NCI-H510A (cell line): Measurements from ENCODE around the gene TOMM6.

Source experiments
- DNase-seq: peaks from one replicate; lab custom pipeline; 2025; lab: John Stamatoyannopoulos, UW

TOMM6 gene

DNA sequence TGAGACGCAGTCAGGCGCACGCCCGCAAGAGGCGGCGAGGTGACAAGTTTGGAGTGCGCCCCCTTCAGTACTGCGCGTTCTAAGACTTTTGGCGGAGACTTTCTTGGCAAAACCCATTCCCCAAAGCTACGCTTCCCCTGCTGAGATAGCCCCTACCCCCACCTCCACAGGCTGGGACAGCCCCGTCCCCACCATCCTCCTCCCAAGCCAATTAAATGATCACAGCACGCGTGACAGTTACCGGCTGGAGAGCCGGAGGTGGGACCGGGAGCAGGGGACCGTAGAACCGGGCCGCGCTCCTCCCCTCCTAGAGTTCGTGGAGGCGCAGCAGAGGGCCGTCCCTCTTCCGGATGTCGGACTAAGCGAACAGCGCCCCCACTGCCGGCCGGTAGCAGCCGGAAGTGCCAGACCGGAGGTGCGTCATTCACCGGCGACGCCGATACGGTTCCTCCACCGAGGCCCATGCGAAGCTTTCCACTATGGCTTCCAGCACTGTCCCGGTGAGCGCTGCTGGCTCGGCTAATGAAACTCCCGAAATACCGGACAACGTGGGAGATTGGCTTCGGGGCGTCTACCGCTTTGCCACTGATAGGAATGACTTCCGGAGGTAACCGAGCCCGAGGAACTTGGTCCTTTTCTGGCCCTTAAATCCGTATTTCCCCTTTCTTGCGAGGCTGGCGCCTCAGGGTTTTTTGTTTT is at the start of gene TOMM6:
Gene TOMM6, plus strand, starts transcription at position 476 of the 699 bp plus-strand sequence. Its CDS starts 4 bp downstream, at position 480.
- peak; percentile 96 for DNase-seq

DNA sequence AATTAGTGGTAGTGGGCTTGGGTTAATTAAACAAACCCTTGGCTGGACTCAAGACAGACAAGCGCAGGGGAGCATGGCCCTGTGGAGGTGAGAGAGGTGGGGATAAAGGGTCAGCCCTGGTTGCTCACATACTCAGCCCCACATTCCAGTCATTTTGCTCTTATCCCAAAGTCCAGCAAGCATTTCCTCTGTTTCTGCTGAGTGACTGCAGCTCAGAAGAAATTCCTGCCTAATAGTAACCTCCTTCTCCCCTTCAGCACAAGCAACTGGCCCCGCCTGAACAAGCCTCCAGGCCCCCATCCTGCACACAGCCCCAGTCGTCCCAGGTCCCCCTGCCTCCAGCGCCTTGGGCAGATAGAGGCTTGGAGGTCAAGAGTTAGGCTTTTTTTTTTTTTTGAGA is 48.5 kb upstream of the TOMM6 start:
- DNase-seq: no peak

DNA sequence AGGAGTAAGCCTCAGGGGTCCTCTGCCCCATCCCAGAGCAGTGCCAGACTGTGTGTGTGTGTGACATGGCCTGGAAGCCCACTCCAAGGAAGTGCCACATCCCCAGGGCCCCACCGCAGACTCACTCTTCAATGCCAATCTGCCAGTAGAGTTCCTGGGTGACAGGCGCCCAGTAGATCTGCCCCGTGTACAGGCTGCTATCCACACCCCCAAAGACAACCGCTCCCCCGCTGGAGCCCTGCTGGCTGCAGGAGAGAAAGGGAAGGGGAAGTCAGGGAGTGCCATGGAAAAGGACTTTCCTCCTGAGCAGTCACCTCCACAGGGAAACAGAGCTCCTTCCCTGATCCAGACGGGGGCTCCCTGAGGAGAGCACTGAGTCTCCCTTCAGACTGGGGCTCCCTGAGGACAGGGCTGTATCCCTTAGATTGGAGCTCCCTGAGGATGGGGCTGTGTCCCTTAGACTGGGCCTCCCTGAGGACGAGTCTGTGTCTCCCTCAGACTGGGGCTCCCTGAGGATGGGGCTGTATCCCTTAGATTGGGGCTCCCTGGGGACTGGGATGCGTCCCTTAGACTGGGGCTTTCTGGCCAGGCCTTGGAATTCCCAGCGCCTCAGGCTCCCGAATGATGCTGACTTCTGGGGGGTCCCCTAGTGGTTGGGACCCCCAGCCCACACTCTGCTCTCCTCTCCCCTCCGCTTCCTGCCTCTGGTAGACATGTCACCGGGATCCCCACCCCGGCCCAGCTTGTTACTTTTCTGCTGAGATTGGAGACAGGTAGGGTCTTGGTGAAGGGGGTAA is 46.9 kb upstream of the TOMM6 start:
- no peak for DNase-seq

- no peak for DNase-seq
These were observed 45.6 kb upstream of the TOMM6 start for GRCh38 chr6:41741625-41742490.

DNA sequence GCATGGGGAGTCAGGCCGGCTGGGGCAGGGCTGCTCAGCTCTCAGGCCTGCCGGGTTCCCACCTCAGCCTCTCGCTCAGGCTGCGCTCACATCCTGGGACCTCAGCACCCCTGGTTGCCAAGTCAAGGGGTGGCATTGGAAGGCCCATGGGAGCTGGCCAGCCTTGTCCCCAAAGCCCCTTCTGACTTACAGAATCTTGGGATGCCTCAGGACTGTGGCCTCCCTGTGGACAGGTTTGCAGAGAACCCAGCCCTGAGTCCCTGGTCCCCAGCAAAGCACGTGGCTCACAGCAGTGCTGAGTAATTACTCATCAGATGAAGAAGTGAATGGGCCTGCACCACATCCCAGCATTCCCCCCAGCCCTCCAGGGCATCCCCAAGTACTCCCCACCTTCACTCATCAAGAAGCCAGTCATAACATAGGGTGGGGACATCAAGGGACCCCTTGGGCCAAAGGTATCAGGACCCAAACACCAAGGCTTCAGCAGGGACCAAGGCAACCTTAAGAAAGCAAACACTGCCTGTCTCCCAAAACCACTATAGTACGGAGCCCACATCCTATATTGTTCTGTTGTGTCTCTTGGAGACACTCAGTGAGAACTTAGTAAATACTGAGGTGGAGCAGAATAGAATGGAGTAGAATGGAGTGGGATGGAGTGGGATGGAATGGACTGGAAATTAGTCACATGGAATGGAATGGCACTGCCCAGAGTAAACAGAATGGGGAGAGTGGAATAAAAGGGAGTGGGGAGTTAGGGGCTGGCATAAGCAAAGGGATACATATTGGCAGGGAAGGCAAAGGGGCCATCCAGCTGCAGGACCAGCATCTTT is 43.9 kb upstream of the TOMM6 start:
- no peak for DNase-seq

GRCh38 chr6:41744236-41744787 is 43.2 kb upstream of the TOMM6 start:
- DNase-seq: no peak

DNA sequence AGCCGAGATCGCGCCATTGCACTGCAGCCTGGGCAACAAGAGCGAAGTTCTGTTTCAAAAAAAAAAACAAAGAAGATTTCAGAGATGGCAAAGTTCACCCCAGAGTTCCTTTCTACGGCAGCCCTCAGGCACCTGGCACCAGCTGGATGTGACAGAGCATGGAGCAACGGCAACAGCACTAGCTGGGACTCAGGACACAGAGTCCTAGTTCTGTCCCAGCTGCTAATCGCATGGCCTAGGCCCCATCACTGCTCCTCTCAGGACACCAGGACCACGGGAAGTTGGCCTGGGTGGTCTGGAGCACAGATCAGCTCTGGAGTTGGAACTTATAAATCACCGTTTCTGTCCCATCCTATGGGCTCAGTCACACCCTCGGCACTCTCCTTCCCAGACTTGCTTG is 41.4 kb upstream of the TOMM6 start:
- no peak for DNase-seq

- no peak for DNase-seq
These were observed 40.0 kb upstream of the TOMM6 start, which contains the start of gene PGC for GRCh38 chr6:41747256-41748101. Gene PGC, minus strand, starts transcription at chr6:41747397. Its CDS starts 63 bp downstream, at chr6:41747334.

DNA sequence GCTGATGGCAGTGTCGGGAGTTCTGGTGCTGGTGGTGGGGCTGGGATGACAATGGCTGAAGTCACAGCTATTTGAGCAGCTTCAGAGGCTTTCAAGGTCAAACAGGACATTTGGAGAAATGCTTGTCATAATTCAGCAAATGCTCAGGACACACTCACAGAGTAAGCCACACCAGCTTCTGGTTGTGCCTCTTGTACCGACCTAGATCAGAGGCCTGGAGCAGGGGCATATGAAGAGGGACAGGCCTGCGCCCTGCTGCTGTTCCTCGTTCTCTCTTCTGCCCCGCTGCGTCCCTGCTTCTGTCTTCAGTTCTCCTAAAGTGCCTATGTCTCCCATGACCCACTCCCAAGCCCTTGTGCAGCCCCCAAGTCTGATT is 39.4 kb upstream of the TOMM6 start:
- no peak for DNase-seq

DNA sequence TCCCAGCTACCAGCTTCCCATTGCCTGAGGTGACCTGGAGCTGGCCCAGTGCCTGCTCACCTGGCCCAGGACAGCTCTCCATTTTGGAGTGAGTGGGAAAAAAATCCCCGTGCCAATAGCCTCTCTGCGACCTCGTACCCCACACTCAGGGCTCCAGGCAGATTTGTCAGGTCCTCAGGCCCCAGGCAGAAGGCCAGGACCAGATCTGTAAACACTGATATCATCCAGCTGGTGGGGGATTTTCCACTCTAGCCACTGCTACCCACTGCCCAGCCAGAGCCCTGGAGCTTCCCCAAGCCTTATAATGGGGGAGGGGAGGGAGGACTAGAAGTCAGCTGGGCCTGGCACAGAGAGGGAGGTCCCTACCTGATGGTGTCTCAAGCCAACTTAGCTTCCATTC is 39.0 kb upstream of the TOMM6 start:
- no peak for DNase-seq

DNA sequence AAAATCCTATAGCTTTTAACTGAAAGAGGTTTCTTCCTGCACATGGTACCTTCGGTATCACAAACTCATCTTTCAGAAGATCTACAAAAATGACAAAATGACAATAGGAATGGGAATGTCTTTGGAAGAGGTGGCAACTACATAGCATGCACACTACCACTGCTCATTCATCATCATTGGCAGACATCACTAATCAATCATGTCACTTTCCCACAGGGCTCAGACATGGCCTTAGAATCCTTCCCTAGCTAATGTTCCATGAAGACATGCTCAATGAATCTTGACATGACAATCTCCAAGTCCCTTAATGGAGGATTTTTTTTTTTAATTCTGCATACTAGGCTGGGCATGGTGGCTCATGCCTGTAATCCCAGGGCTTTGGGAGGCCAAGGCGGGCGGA is 37.1 kb upstream of the TOMM6 start:
- no peak for DNase-seq

DNA sequence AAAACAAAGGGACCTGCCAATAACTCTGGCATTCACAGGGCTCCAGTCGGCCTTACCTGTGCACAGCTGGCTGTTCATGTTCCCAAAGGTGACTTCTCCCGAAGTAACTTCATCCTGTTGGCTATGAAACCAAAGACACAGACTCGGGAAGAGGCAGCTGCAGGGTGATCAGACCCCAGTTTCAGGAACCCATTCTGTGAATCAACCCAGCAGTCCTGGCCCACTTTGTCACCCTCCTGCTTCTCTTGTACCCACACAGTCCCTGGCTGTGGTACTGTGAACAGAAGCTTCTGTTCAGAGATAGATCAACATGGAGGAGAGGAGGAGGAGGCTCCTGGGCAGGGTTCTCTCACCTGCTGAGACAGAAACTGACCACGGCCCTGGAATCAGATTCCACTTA is 31.6 kb upstream of the TOMM6 start:
- no peak for DNase-seq

GRCh38 chr6:41756354-41756753 is 31.1 kb upstream of the TOMM6 start:
- DNase-seq: no peak

DNA sequence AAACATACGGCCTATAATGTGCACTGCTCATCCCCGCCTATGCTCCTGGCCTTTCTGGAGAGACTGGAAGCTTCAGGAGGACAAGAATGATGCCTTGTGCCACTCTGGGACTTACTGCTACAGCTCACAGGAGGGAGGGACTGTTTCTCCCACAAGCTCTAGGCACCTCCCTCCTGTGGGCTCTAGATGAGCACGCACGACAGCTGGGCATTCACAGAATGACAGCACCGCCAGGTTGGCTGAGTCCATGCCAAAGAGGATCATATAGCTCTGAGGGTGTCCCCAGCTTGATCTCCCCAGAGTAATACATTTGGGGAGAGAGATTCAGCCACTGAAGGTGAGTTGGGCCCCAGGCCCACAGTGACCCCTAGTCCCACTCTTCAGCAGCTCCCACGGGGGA is 30.2 kb upstream of the TOMM6 start:
- no peak for DNase-seq

DNA sequence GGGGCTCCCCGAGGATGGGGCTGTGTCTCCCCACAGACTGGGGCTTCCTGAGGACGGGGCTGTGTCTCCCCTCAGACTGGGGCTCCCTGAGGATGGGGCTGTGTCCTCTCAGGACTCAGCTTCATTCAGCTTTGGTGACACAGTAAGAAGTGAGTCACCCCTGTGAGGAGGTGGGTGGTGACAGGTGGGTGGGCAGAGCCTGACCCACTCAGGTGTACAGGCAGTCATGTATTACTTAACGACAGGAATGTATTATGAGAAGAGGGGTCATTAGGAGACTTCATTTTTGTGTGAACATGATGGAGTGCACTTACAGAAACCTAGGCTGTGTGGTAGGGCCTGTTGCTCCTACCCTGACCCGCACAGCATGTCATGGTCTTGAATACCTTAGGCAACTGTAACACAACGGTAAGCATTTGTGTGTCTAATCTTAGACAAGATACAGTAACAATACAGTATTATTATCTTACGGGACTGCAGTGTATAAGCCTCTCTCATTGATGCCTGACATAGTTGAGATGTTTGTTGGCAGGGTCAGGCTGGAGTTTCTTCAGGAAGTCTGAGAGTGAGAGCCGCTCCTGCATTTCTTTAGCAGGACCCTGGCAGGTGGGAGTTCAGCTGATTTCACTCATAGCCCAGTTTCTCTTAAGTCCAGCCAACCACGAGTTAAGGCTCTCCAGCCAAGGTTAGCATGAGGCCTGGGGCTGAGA is 29.4 kb upstream of the TOMM6 start:
- DNase-seq: no peak

DNA sequence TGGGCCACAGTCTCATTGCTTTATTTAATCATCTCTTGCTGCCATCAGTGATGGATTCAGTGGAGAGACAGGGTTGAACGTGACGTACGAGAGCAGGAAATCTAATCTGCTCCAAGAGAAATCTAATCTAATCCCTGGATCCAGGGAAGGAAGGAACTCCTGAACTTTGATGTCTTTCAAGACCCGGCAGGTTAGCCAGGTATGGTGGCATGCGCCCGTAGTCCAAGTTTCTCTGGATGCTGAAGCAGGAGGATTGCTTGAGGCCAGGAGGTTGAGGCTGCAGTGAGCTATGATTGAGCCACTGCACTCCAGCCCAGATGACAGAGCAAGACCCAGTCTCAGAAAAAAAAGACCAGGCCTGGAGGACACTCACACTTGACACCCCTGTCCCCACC is 28.9 kb upstream of the TOMM6 start:
- no peak for DNase-seq

- no peak for DNase-seq
These were observed 28.2 kb upstream of the TOMM6 start for GRCh38 chr6:41759106-41759904.

DNA sequence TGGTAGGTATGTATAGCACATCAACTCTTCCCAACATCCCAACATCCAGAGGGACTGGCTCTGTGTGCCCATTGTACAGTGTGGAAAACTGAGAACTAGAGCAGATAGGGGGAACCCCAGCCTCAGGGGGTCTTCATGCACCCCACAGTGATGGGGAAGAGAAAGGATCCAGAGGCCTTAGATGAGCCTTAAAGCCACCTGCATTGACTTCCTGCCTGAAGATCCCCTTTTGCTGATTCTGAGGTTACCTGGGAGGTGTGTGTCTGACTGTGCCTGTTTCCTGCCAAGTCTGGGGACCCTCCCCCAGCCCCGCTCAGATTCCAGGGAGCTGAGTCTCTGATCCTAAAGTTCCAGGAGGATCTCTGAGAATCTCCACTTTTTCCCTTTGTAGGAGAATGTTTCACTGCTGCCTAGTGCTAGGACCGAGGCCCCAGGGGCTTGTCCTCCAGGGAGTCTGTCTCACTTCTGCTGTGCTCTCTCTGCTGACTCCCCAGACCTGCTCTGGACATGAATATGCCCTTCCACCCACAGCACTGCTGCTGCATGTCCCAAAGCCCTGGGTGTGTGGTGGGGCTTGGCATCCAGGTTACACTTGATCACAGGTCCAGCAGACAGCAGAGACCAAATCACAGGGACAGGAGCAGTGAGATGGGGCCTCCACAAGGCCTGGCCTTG is 27.5 kb upstream of the TOMM6 start:
- DNase-seq: no peak
